Measurements from ENCODE around the gene ADTRP. TPM values are rescaled to one million over a fixed set of nuclear protein-coding genes. Genes with fewer than 3 reads are reported as not detected.
A peak's percentile ranks its signal among the peaks of the same experiment; 100 is the strongest.

Gene ADTRP
- total RNA-seq, 2 experiments from 2014 or later = 20.0 to 21.9 TPM

GRCh38 chr6:11798096-11798495 lies 19.5 kb upstream of the ADTRP start:
- no peak for TF ChIP-seq CTCF (IDR thresholded peaks at IDR 0.05)
- Mint-ChIP-seq H3K4me3 (no peak overlapping the region), H3K36me3 (ENCODE audit: low read depth) (peaks cover 2% of the 10 kb centered on the region), H3K27me3 (no peaks in the 10 kb centered on the region), H3K27ac (no peak overlapping the region), H3K4me1 (ENCODE audit: low read depth) (peaks cover 4% of the 10 kb centered on the region), H3K9me3 (peaks cover 6% of the 10 kb centered on the region)
- intact Hi-C loops (cut with micrococcal nuclease) = no loop called here
- ChIA-PET CTCF (no interaction called here), POLR2A (no interaction called here)
- ATAC-seq (no peak), DNase-seq (no peak)

- Mint-ChIP-seq H3K4me3 (no peak overlapping the region), H3K27ac (no peak overlapping the region), H3K36me3 (ENCODE audit: low read depth) (peaks cover 7% of the 10 kb centered on the region), H3K27me3 (no peaks in the 10 kb centered on the region), H3K9me3 (peaks cover 11% of the 10 kb centered on the region), H3K4me1 (ENCODE audit: low read depth) (peaks cover 4% of the 10 kb centered on the region)
- POLR2A ChIA-PET = no interaction called here
- CTCF ChIA-PET = interaction anchor here (1.2 kb wide), 1 partner anchor 14 kb away, joined by 3 read pairs; no protein-coding TSS in a partner anchor
- DNase-seq (no peak), ATAC-seq (no peak)
- no peak for TF ChIP-seq CTCF (IDR thresholded peaks at IDR 0.05)
- intact Hi-C loops (cut with micrococcal nuclease) = no loop called here
Observed at GRCh38 chr6:11796829-11797228, 18.2 kb upstream of the ADTRP start.

- POLR2A ChIA-PET = interaction anchor here (0.6 to 0.9 kb wide), 2 partner anchors 41 to 84 kb away, joined by 4 to 5 read pairs; no protein-coding TSS in a partner anchor
- Mint-ChIP-seq H3K9me3 (peaks cover 11% of the 10 kb centered on the region), H3K4me1 (ENCODE audit: low read depth) (peaks cover under 1% of the 10 kb centered on the region), H3K4me3 (no peak overlapping the region), H3K36me3 (ENCODE audit: low read depth) (peaks cover 7% of the 10 kb centered on the region), H3K27me3 (no peaks in the 10 kb centered on the region), H3K27ac (no peak overlapping the region)
- ATAC-seq (no peak), DNase-seq (no peak)
- CTCF ChIA-PET = no interaction called here
- no peak for TF ChIP-seq CTCF (IDR thresholded peaks at IDR 0.05)
- intact Hi-C loops (cut with micrococcal nuclease) = no loop called here
Observed at GRCh38 chr6:11795403-11795802, 16.8 kb upstream of the ADTRP start.

GRCh38 chr6:11793277-11793676 lies 14.7 kb upstream of the ADTRP start:
- intact Hi-C loops (cut with micrococcal nuclease) = no loop called here
- Mint-ChIP-seq H3K27ac (no peak overlapping the region), H3K36me3 (ENCODE audit: low read depth) (peaks cover 7% of the 10 kb centered on the region), H3K4me3 (no peak overlapping the region), H3K9me3 (peaks cover 11% of the 10 kb centered on the region), H3K4me1 (ENCODE audit: low read depth) (no peaks in the 10 kb centered on the region), H3K27me3 (no peaks in the 10 kb centered on the region)
- ChIA-PET CTCF (no interaction called here), POLR2A (interaction anchor here (0.7 kb wide), 1 partner anchor 56 kb away, joined by 3 read pairs; no protein-coding TSS in a partner anchor)
- no peak for TF ChIP-seq CTCF (IDR thresholded peaks at IDR 0.05)
- no peak for ATAC-seq
- DNase-seq = no peak

GRCh38 chr6:11791354-11792107 lies 12.9 kb upstream of the ADTRP start:
- DNase-seq (peak; percentile 16), ATAC-seq (peak; percentile 34)
- no peaks in the 10 kb centered on the region for H3K27me3 Mint-ChIP-seq
- no peak overlapping the region for H3K4me3 Mint-ChIP-seq
- peaks cover 11% of the 10 kb centered on the region for H3K9me3 Mint-ChIP-seq
- intact Hi-C loops (cut with micrococcal nuclease) = no loop called here
- no peaks in the 10 kb centered on the region for H3K4me1 Mint-ChIP-seq (ENCODE audit: low read depth)
- peaks cover 7% of the 10 kb centered on the region for H3K36me3 Mint-ChIP-seq (ENCODE audit: low read depth)
- TF ChIP-seq CTCF (IDR thresholded peaks at IDR 0.05) = no peak
- H3K27ac Mint-ChIP-seq = no peak overlapping the region
- CTCF ChIA-PET = no interaction called here
- POLR2A ChIA-PET = no interaction called here

Data from activated CD8-positive, alpha-beta T cell treated with anti-CD3 and anti-CD28 coated beads for 36 hours (primary cell).